Activated CD8-positive, alpha-beta T cell treated with anti-CD3 and anti-CD28 coated beads for 36 hours (primary cell): ENCODE measurements around the gene TCAIM. TPM values are rescaled to one million over a fixed set of nuclear protein-coding genes. Genes with fewer than 3 reads are reported as not detected.
A peak's percentile ranks its signal among the peaks of the same experiment; 100 is the strongest.

ENCODE experiments used
- ATAC-seq: fragments of 200-7000 bp; cut with Tn5 transposase; one replicate; pipeline ENCODE4 v1.10.0; 2021; ENCODE audit warnings: mild to moderate bottlenecking, moderate library complexity
- CTCF ChIA-PET: fragments of 350-600 bp; sonication (Branson Sonifier 250); formaldehyde crosslinking; loops from one replicate; lab custom pipeline; 2021; ENCODE audit warnings: antibody characterized with exemption; lab: Charles Lee
- POLR2A ChIA-PET: fragments of 350-600 bp; sonication (Branson Sonifier 250); formaldehyde crosslinking; loops from one replicate; lab custom pipeline; 2021; ENCODE audit warnings: antibody characterized with exemption; lab: Charles Lee
- DNase-seq: peaks from one replicate; pipeline ENCODE4 v3.0.0-alpha.2; 2020
- H3K27ac Mint-ChIP-seq: one replicate; pipeline ENCODE4 v1.8.0; 2021; ENCODE audit warnings: mild to moderate bottlenecking, mixed read lengths
- H3K27me3 Mint-ChIP-seq: one replicate; pipeline ENCODE4 v1.8.0; 2021; ENCODE audit warnings: mixed read lengths
- H3K36me3 Mint-ChIP-seq: one replicate; pipeline ENCODE4 v1.8.0; 2021; ENCODE audit warnings: low read depth, mixed read lengths
- H3K4me1 Mint-ChIP-seq: one replicate; pipeline ENCODE4 v1.8.0; 2021; ENCODE audit warnings: low read depth, mixed read lengths
- H3K4me3 Mint-ChIP-seq: one replicate; pipeline ENCODE4 v1.8.0; 2021; ENCODE audit warnings: mild to moderate bottlenecking, moderate library complexity, mixed read lengths
- H3K9me3 Mint-ChIP-seq: one replicate; pipeline ENCODE4 v1.8.0; 2021; ENCODE audit warnings: mixed read lengths
- intact Hi-C: fragments of 100-400 bp; cut with micrococcal nuclease; formaldehyde crosslinking; loops from one replicate; pipeline ENCODE4 v1.10.0; 2022
- total RNA-seq, 2 experiments: library from RNA; stranded (reverse); gene quantifications; one replicate each; pipeline ENCODE4 v1.2.3, GENCODE V29; 2021
- TF ChIP-seq, protein P1 (sequence below): fragments of 200-600 bp; IDR thresholded peaks from one replicate; pipeline ENCODE4 v1.8.0; 2022; ENCODE audit warnings: antibody characterized with exemption, mild to moderate bottlenecking

TCAIM gene
- total RNA-seq, 2 experiments from 2014 or later, result 14.3 to 15.1 TPM

DNA sequence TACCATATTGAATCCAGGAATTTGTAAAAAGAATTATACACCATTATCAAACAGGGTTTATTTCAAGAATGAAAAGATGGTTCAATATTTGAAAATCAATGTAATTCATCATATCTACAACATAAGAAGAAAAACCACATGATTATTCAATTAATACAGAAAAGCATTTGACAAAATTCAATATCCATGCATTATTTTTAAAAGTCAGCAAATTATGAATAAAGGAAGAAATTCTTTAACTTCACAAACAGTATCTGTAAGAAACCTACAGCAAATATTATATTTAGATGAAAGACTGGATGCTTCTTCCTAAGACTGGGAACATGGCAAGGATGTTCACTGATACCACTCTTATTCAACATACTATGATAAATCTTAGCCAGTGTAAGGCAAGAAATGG is 41.3 kb upstream of the TCAIM start:
- no peak overlapping the region for H3K27ac Mint-ChIP-seq
- H3K27me3 Mint-ChIP-seq, result peaks cover 9% of the 10 kb centered on the region
- no peaks in the 10 kb centered on the region for H3K4me1 Mint-ChIP-seq
- no peaks in the 10 kb centered on the region for H3K36me3 Mint-ChIP-seq
- TF ChIP-seq, protein P1, sequence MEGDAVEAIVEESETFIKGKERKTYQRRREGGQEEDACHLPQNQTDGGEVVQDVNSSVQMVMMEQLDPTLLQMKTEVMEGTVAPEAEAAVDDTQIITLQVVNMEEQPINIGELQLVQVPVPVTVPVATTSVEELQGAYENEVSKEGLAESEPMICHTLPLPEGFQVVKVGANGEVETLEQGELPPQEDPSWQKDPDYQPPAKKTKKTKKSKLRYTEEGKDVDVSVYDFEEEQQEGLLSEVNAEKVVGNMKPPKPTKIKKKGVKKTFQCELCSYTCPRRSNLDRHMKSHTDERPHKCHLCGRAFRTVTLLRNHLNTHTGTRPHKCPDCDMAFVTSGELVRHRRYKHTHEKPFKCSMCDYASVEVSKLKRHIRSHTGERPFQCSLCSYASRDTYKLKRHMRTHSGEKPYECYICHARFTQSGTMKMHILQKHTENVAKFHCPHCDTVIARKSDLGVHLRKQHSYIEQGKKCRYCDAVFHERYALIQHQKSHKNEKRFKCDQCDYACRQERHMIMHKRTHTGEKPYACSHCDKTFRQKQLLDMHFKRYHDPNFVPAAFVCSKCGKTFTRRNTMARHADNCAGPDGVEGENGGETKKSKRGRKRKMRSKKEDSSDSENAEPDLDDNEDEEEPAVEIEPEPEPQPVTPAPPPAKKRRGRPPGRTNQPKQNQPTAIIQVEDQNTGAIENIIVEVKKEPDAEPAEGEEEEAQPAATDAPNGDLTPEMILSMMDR, result no peak
- ChIA-PET POLR2A (no interaction called here), CTCF (no interaction called here)
- no peaks in the 10 kb centered on the region for H3K9me3 Mint-ChIP-seq
- ATAC-seq (no peak), DNase-seq (no peak)
- intact Hi-C loops, result no loop called here
- H3K4me3 Mint-ChIP-seq, result no peak overlapping the region

DNA sequence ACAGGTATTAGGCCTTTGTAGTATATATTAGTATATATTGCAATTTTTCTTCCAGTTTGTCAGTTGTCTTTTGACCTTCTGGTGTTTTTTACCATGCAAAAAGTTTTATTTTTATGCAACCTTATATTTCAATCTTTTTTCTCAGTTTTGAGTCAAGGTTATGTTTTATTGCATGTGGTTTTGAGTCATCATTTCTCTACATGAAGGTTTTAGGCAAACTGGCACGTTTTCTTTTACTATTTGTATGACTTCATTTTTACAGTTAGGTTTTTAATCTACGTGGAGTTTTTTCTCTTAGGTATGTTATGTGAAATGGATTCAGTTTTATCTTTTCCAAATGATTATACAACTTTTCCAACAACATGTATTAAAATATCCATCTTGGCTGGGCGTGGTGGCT is 36.8 kb upstream of the TCAIM start:
- ATAC-seq (no peak), DNase-seq (no peak)
- Mint-ChIP-seq H3K4me1 (no peaks in the 10 kb centered on the region), H3K27me3 (peaks cover 6% of the 10 kb centered on the region), H3K36me3 (no peaks in the 10 kb centered on the region), H3K9me3 (no peaks in the 10 kb centered on the region), H3K27ac (no peak overlapping the region), H3K4me3 (no peak overlapping the region)
- TF ChIP-seq, protein P1, result no peak
- ChIA-PET CTCF (no interaction called here), POLR2A (interaction anchor here (0.6 kb wide), 1 partner anchor 101 kb away, joined by 3 read pairs; no protein-coding TSS in a partner anchor)
- intact Hi-C loops, result no loop called here

DNA sequence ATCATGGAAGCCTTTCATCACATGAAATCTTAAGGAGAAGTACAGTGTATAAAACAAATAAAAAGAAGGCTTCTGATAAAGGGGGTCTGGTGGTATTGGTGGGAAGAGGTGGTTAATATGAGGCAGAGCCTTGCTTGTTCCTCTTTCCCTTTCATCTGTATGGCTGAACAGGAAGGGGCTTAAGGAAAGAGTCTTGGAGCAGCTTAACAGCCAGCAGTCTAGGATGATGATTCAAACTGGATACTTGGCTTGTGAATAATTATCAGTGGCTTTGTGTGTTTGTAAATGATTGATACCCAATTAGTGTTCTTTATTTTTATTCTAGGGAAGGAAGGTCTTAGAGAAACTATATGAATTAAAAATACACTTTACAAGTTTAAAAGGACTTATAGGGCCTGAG is 29.1 kb upstream of the TCAIM start:
- ChIA-PET CTCF (no interaction called here), POLR2A (no interaction called here)
- no peak overlapping the region for H3K4me3 Mint-ChIP-seq
- H3K9me3 Mint-ChIP-seq, result no peaks in the 10 kb centered on the region
- H3K27me3 Mint-ChIP-seq, result peaks cover 14% of the 10 kb centered on the region
- intact Hi-C loops, result no loop called here
- no peaks in the 10 kb centered on the region for H3K4me1 Mint-ChIP-seq
- H3K27ac Mint-ChIP-seq, result no peak overlapping the region
- no peak for DNase-seq
- no peaks in the 10 kb centered on the region for H3K36me3 Mint-ChIP-seq
- TF ChIP-seq, protein P1, result no peak
- ATAC-seq, result no peak

DNA sequence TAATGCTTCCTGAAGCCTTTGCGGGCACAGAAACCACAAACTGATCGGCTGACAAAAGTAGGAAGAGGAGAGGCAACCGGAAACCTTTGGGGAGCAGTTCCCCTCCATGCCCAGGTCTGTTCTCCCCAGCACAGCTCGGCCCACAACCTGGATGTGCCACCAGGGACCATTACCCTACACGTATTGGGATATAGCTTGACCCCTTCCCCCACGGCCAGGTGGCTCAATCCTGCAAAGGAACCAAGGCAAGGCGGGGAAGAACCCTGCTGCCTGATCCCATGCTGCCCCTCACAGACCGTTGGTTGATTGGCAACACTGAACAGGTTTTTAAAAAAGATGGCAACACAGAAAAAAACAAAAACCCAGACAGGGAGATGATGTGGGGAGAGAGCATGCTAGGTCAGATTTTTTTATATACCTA is 19.7 kb upstream of the TCAIM start:
- Mint-ChIP-seq H3K9me3 (no peaks in the 10 kb centered on the region), H3K27me3 (peaks cover 3% of the 10 kb centered on the region)
- CTCF ChIA-PET, result no interaction called here

DNA sequence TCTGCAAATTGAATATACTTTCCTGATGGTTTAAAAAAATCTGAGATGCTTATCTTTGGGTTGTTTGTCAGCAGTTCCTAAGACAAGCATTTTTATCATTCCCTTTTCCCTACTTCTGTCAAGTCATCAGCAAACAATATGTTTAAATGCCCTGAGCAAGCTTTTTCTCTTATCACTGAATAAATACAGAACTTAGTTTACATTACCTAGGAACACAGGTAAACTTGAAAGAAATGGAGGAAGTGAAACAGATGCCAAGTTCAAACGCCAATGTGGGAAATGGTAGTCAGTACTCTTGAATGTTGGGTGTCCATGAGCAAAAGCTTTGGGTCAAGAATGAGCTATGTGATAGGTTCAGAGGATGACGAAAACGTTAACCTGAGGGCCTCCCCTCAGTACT is 17.2 kb upstream of the TCAIM start:
- DNase-seq (no peak), ATAC-seq (no peak)
- TF ChIP-seq, protein P1, result no peak
- Mint-ChIP-seq H3K9me3 (no peaks in the 10 kb centered on the region), H3K4me3 (no peak overlapping the region), H3K27me3 (peaks cover 5% of the 10 kb centered on the region), H3K27ac (no peak overlapping the region), H3K36me3 (no peaks in the 10 kb centered on the region), H3K4me1 (no peaks in the 10 kb centered on the region)
- POLR2A ChIA-PET, result no interaction called here
- intact Hi-C loops, result loop anchor here (10.0 kb wide), 1 partner anchor 203 kb away; no protein-coding TSS in a partner anchor
- CTCF ChIA-PET, result interaction anchor here (0.6 to 1.6 kb wide), 2 partner anchors 10 to 190 kb away, joined by 3 to 4 read pairs; no protein-coding TSS in a partner anchor

More for the DNA sequence above, 19.7 kb upstream of the TCAIM start:
- peak; percentile 5 for DNase-seq
- no peaks in the 10 kb centered on the region for H3K4me1 Mint-ChIP-seq
- H3K4me3 Mint-ChIP-seq, result no peak overlapping the region
- intact Hi-C loops, result no loop called here
- ATAC-seq, result no peak
- H3K27ac Mint-ChIP-seq, result no peak overlapping the region
- TF ChIP-seq, protein P1, result no peak
- no peaks in the 10 kb centered on the region for H3K36me3 Mint-ChIP-seq
- POLR2A ChIA-PET, result no interaction called here
